Left ventricle myocardium inferior (tissue), 1 donor: Measurements from ENCODE around the gene RNF151. TPM values are rescaled to one million over a fixed set of nuclear protein-coding genes. Genes with fewer than 3 reads are reported as not detected.
A peak's percentile ranks its signal among the peaks of the same experiment; 100 is the strongest.
"Not testable (repeated sequence)": the region's sequence is repeated elsewhere in the genome, so short reads cannot be mapped to it uniquely, and the experiment has no call there.

Experiments
- DNase-seq: peaks from one replicate; pipeline ENCODE4 v3.0.0-alpha.2; 2020
- H3K27ac ChIP-seq: fragments of 200-600 bp; replicated peaks from 2 replicates; pipeline ENCODE4 v1.8.0; 2021
- H3K27me3 ChIP-seq: fragments of 200-600 bp; 2 replicates; pipeline ENCODE4 v1.8.0; 2021; ENCODE audit warnings: low read depth
- H3K36me3 ChIP-seq: fragments of 200-600 bp; 2 replicates; pipeline ENCODE4 v1.8.0; 2021
- H3K4me1 ChIP-seq: fragments of 200-600 bp; 2 replicates; pipeline ENCODE4 v1.8.0; 2021
- H3K4me3 ChIP-seq: fragments of 200-600 bp; 2 replicates; pipeline ENCODE4 v1.8.0; 2021; ENCODE audit warnings: mild to moderate bottlenecking, moderate library complexity
- H3K9me3 ChIP-seq: fragments of 200-600 bp; replicated peaks from 2 replicates; pipeline ENCODE4 v1.8.0; 2021
- intact Hi-C: fragments of 100-400 bp; cut with micrococcal nuclease; formaldehyde crosslinking; loops from one replicate; pipeline ENCODE4 v1.11.0; 2022
- total RNA-seq: library from RNA; stranded (reverse); fragmentation: NEBNext Ultra II Directional; extraction: Animal tissue kit (Norgen Biotek cat#: 25700); gene quantifications from one replicate; pipeline ENCODE4 v1.2.1, GENCODE V29; 2021
- TF ChIP-seq, protein P1 (sequence below): fragments of 200-600 bp; IDR thresholded peaks from 2 replicates; pipeline ENCODE4 v1.8.0; 2021; ENCODE audit warnings: antibody characterized with exemption, mild to moderate bottlenecking, borderline replicate concordance
- donor health status: DM: no; HTN: yes; CAD: no; lungs with severe emphysema.

RNF151 gene
- total RNA-seq, 1 donor from 2014 or later: not detected

DNA sequence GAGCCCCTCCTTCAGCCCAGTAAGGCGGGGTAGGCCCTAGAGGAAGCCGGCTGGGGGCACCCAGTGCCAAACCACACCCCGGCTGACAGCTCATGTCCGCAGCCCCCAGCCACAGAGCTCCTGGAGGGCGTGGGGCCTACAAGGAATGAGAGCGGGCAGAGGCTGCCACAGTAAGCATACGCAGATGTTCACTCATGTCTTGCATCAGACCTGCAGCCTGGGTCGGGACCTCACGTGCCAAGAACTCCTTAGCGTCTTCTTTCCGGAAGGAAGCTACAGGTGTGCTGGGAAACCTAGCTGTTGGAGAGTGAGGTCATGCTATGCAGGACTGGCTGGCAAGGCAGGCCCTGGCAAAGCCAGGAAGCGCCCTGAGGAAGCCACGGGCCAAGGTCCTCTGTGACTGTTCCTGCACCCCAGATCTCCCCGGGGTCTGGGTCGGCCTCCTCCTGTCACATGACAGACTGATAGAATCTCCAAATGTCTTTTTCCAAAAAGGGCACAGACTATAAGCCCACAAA lies 41.4 kb downstream of the RNF151 start:
- H3K36me3 ChIP-seq: peaks cover 4% of the 10 kb centered on the region
- peak overlapping the region; percentile 93 for H3K4me3 ChIP-seq
- no peaks in the 10 kb centered on the region for H3K27me3 ChIP-seq
- peak; percentile 19 for DNase-seq
- H3K4me1 ChIP-seq: peaks cover 74% of the 10 kb centered on the region
- TF ChIP-seq, protein P1, sequence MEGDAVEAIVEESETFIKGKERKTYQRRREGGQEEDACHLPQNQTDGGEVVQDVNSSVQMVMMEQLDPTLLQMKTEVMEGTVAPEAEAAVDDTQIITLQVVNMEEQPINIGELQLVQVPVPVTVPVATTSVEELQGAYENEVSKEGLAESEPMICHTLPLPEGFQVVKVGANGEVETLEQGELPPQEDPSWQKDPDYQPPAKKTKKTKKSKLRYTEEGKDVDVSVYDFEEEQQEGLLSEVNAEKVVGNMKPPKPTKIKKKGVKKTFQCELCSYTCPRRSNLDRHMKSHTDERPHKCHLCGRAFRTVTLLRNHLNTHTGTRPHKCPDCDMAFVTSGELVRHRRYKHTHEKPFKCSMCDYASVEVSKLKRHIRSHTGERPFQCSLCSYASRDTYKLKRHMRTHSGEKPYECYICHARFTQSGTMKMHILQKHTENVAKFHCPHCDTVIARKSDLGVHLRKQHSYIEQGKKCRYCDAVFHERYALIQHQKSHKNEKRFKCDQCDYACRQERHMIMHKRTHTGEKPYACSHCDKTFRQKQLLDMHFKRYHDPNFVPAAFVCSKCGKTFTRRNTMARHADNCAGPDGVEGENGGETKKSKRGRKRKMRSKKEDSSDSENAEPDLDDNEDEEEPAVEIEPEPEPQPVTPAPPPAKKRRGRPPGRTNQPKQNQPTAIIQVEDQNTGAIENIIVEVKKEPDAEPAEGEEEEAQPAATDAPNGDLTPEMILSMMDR: no peak
- intact Hi-C loops: no loop called here
- peak overlapping the region; percentile 91 for H3K27ac ChIP-seq
- H3K9me3 ChIP-seq: no peaks in the 10 kb centered on the region

DNA sequence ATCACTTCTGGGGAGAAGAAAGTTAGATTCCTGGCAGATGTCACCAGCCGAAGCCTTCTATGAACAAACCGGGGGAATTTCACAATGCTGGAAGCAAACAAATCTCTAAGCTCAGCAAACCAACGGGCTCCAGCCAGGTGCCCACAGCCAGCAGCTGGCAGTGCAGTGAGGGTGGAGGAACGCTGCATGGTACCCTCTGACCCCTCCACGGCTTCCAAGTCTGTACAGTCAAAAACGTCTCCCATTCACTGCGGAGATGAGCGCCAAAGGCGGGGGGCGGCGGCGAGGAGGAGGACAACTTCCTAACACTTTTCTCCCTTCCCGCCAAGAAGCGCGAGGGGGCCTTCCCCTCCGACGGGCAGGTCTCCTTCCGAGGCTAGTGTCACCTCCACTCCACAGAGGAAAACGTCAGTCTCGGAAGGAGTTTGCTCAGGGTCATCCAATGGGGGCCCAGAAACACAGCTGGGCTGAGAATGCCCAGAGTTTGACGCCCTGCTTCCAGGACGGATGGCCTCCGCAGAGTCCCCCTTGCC lies 42.0 kb downstream of the RNF151 start:
- H3K27ac ChIP-seq: peak overlapping the region; percentile 91
- DNase-seq: peak; percentile 17
- intact Hi-C loops: no loop called here

DNA sequence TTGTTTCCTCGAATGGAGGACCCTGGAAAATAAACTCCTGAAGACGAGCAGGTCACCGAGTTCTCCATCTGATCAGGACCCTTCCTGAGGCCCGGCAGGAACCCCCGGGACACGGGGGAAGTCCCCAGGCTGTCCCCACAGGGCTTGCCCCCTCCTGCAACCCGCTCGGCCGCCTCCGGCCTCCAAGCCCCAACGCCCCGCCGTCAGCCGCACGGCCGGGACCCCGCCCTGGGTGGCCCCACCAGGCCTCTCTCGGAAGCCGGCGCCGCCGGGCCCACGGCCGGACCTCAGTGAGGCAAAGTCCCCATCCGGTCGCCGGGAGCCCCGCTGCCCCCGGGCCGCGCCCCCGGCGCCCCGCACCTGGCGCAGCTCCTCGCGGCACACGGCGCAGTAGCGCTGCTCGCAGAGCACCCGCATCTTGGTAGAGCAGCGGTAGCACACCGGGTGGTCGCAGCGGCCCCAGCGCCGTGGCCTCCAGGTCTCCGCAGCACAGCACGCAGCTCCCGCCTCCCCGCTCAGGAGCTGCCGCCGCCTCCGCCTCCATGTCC lies 42.6 kb downstream of the RNF151 start:
- Histone ChIP-seq H3K9me3 (no peaks in the 10 kb centered on the region), H3K27ac (peak overlapping the region; percentile 91), H3K27me3 (no peaks in the 10 kb centered on the region), H3K4me3 (peak overlapping the region; percentile 93), H3K36me3 (no peaks in the 10 kb centered on the region), H3K4me1 (peaks cover 63% of the 10 kb centered on the region)
- DNase-seq: peak; percentile 22
- TF ChIP-seq, protein P1: no peak
- intact Hi-C loops: no loop called here

More for the DNA sequence above, 42.0 kb downstream of the RNF151 start:
- Histone ChIP-seq H3K9me3 (no peaks in the 10 kb centered on the region), H3K4me3 (peak overlapping the region; percentile 93), H3K27me3 (no peaks in the 10 kb centered on the region), H3K4me1 (peaks cover 68% of the 10 kb centered on the region), H3K36me3 (no peaks in the 10 kb centered on the region)
- TF ChIP-seq, protein P1: no peak

DNA sequence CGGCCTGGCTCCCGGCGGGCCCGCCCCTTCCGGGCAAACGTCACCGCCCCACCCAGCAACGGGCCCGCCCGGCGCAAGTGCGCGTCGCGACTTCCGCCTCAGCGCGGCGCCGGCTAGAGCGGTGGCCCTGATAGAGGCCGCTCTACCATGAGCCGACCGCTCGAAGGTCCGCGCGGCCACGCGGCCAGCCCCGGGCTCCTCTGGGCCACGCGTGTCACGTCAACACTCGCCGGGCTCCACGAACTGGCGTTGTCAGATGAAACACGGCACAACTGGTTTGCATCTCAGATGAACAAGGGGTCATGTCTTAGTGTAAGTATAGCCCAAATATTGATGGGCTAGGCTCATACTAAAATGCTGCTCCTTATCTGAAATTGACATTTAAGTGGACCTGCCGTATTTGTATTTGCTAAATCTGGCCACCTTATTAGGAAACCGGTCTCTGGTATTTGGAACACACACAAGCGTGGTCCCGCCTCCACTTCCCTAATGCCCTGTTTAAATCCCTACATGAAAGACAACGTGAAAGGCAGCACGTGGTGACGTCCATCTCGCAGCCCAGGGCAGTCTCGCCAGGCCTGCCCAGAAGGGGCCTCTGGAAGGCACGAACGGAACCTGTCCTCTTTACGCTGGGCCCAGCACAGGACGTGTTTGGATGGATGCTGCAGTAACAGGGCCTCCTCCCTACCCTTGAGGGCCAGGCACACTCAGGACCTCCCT lies 43.3 kb downstream of the RNF151 start, which contains the start of gene ZNF598:
TSS of gene ZNF598 (minus strand) at position 31 of the 720 bp plus-strand sequence.
- Histone ChIP-seq H3K4me1 (peaks cover 56% of the 10 kb centered on the region), H3K36me3 (no peaks in the 10 kb centered on the region), H3K9me3 (no peaks in the 10 kb centered on the region), H3K4me3 (peak within 1 kb of the TSS; percentile 93), H3K27ac (peak within 1 kb of the TSS; percentile 91), H3K27me3 (no peaks in the 10 kb centered on the region)
- DNase-seq: peak; percentile 85
- intact Hi-C loops: no loop called here
- TF ChIP-seq, protein P1: no peak

DNA sequence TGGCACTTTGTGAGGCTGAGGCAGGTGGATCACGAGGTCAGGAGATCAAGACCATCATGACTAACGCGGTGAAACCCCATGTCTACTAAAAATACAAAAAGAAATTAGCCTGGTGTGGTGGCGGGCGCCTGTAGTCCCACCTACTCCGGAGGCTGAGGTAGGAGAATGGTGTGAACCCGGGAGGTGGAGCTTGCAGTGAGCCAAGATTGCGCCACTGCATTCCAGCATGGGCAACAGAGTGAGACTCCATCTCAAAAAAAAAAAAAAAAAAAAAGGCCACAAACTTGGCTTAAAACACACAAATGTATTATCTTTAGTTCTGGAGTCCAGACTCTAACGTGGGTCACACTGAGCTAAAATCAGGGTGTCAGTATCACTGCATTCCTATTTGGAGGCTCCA lies 45.1 kb downstream of the RNF151 start:
- H3K36me3 ChIP-seq, DNase-seq, H3K27ac ChIP-seq, H3K4me3 ChIP-seq, H3K27me3 ChIP-seq, intact Hi-C loops, H3K9me3 ChIP-seq: not testable (repeated sequence)
- peaks cover 38% of the 10 kb centered on the region for H3K4me1 ChIP-seq
